22Rv1 (cell line): ENCODE measurements around the gene DSTN.

ENCODE experiments used
- H3K27ac ChIP-seq: fragments of 450-650 bp; 2 replicates; pipeline ENCODE4 v1.5.1; 2017
- ZFX ChIP-seq: fragments of 450-650 bp; IDR thresholded peaks from 2 replicates; pipeline ENCODE4 v1.6.1; 2017; ENCODE audit warnings: antibody characterized with exemption, borderline replicate concordance
- TF ChIP-seq, protein P1 (sequence below): fragments of 450-650 bp; IDR thresholded peaks from 2 replicates; pipeline ENCODE4 v1.5.1; 2017; ENCODE audit warnings: mild to moderate bottlenecking

Gene DSTN

DNA sequence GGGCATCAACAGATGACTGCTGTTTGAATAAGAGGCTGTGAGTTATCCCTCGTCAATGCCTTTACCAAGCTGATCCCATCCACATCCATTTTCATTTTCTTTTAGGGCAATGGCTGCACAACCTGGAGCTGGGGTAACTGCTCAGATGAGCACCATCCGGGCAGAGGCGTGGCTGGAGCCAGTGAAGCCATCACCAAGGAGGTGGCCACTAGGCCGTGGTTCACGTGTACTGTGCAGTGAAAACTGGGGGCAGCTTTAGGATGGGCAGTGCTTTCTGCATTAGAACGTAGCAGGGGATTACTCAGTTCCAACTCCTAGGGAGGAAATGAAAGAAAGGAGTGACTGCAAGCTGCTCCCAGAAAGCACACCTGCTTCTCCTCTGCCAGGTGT lies 60.9 kb downstream of the DSTN start:
- no peak overlapping the region for H3K27ac ChIP-seq
- TF ChIP-seq, protein P1, sequence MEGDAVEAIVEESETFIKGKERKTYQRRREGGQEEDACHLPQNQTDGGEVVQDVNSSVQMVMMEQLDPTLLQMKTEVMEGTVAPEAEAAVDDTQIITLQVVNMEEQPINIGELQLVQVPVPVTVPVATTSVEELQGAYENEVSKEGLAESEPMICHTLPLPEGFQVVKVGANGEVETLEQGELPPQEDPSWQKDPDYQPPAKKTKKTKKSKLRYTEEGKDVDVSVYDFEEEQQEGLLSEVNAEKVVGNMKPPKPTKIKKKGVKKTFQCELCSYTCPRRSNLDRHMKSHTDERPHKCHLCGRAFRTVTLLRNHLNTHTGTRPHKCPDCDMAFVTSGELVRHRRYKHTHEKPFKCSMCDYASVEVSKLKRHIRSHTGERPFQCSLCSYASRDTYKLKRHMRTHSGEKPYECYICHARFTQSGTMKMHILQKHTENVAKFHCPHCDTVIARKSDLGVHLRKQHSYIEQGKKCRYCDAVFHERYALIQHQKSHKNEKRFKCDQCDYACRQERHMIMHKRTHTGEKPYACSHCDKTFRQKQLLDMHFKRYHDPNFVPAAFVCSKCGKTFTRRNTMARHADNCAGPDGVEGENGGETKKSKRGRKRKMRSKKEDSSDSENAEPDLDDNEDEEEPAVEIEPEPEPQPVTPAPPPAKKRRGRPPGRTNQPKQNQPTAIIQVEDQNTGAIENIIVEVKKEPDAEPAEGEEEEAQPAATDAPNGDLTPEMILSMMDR: no peak
- no peak for TF ChIP-seq ZFX

DNA sequence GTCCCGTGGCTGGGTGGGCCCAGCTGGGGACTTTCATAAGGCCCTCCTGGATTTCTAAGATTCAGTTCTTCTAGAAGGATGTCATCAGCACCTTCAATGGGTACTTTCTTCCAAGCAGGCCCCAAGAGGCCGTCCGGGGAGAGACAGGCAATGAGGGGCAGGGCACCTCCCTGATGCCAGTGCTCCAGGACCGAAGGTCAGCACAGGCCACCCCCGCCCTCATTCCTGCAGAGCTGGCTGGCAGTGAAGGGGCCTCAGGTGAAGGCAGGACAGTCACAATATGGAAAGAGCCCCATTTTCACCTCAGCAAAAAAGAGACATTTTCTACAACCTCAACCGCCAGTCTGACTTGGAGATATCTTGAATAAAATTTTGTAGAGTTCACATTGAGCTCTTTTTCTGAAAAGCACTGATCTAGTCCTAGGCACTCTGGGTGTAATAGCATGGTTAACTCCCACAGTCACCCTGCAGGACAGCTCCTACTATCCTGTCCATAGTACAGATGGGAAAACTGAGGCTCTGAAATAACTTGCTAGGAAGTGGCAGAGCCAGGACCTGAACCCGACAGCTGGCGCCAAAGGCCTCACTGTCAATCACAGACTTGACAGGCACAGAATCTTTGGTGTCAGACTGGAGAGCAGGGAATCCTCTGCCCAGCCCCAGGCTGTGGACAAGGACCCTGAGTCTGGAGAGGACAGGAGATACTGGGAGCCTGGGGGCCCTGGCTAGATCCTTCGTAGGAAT lies 61.9 kb downstream of the DSTN start:
- TF ChIP-seq, protein P1: no peak
- no peak for TF ChIP-seq ZFX
- H3K27ac ChIP-seq: no peak overlapping the region

GRCh38 chr20:17633221-17633849 lies 63.5 kb downstream of the DSTN start:
- no peak overlapping the region for H3K27ac ChIP-seq
- TF ChIP-seq, protein P1: no peak
- TF ChIP-seq ZFX: no peak

DNA sequence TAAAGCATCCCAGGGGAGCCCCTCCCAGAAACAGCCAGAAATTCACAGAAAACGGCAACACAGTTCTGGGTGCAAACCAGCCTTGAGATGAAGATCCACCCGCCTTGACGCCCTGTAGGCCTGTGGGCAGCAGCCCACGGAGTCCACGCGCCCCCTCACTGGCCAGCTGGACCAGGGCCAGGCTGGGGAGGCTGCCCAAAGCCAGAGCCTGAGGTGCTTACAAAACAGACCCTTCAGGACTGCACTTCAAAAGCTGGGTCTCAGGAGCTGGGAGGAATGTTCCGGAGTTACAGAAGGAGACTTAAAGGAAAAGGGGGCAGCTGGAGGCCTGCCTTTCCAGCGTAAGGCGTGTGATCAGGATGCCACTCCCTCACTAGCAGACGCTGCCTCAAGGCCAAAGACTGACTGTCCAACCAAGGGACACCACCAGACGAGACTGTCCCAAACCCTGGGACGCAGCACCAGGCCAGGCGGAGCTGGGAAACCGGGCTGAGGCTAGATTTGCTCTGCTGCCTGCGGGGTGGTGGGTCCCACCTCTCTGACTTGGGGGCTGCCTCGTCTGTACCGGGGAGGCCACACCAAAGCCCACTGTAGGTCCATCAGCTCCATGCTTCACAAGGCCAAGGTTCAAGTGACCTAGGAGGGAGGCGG lies 64.1 kb downstream of the DSTN start:
- no peak overlapping the region for H3K27ac ChIP-seq
- TF ChIP-seq, protein P1: no peak
- TF ChIP-seq ZFX: no peak

- TF ChIP-seq ZFX: no peak
- TF ChIP-seq, protein P1: no peak
- no peak overlapping the region for H3K27ac ChIP-seq
Measured at GRCh38 chr20:17634661-17635331, 64.9 kb downstream of the DSTN start.

- H3K27ac ChIP-seq: no peak overlapping the region
- no peak for TF ChIP-seq ZFX
- TF ChIP-seq, protein P1: no peak
Measured at GRCh38 chr20:17635332-17636244, 65.7 kb downstream of the DSTN start.
